Measurements from ENCODE around the gene LIF.

Gene LIF

DNA sequence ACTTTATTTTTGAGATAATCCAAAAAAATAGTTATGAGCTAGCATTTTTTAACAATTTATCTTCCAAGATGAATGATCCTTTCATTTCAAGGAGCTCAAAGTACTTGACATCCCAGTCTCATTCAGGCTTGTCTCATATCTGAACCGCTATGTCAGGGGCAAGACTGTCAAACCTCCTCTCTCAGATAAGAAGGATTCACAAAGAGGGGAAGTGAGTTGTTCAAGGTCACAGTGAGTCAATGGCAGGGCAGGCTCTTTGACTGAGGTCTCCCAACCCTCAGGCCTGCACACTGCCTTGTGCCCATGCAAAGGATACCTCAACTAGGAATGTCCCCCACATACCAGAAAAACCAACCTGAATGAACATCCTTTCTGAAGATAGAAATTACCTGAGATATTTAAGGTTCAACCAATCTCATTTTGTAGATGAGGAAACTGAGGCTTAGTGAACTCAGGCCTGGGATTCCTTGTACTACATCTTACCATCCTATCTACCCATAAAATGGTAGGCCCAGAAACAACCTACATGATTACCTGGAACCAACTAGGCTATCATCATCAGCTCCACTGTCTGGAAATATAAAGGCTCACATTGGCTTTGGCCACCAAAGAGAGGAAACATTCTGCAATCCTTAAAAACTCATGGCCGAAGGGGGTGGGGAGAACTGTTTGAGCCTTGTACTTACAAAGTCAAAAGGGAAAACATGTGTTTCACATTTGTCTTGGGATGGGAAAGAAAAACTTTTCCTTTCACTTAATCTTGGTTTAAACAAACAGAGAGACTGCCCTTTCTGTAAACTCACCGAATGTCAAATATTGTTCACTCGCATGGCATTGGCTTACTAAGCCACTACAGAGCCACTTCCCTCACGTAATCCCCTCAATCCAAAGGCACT, 51.1 kb downstream of the LIF start:
- DNase-seq (ENCODE audit: low read depth in 1 of 2, low spot score in 1 of 2), result no peak

DNA sequence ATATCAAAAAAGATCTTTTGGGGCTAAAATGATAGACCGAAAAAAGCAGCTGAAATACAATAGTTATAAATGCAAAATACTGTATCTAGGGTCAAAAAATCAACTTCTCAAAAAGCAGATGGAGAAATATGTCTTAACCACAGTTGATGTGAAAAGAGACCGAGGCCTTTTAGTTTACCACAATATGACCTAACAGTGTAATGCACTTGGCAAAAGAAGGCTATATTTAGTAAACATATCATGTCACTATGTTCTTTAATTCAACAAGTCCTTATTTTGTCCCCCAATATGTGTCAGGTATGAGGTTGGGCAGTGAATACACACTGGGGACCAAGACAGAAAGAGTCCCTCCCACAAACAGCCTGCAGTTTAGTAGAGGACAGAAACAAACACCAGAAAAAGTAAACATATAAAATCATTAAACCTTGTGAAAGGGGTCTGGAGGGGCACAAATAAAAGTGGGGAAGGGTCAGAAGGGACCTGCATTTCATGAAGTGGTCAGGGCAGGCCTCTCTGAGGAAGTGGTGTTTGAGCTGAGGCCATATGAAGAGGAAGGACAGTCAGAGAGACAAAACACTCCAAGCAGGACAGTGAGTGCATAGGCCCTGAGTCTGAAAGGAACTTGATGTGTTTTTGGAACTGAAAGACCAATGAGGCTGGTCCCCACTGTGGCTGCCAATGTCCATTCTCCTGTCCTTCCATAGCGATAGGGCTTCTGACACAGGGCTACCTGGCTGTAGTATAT, 53.4 kb downstream of the LIF start:
- DNase-seq (ENCODE audit: low read depth in 1 of 2, low spot score in 1 of 2), result no peak

DNA sequence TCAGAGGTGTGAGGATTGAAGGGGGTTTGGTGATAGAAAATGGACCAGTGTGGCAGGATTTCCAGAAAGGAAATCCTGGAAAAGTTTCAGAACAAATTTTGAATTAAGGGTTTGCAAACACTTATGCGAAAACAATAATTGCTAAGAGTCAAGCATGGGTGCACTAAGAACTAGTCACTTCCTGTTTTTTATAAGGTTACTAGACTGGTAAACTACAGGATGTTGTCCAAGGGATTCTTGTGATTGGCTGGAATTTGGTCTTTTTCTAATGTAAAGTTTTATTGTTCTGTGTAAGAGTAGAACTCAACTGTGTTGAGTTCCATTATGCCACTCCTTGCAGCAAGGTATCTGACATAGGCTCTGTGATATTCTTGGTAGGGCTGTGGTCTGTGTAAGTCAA, 54.1 kb downstream of the LIF start:
- no peak for DNase-seq (ENCODE audit: low read depth in 1 of 2, low spot score in 1 of 2)

DNA sequence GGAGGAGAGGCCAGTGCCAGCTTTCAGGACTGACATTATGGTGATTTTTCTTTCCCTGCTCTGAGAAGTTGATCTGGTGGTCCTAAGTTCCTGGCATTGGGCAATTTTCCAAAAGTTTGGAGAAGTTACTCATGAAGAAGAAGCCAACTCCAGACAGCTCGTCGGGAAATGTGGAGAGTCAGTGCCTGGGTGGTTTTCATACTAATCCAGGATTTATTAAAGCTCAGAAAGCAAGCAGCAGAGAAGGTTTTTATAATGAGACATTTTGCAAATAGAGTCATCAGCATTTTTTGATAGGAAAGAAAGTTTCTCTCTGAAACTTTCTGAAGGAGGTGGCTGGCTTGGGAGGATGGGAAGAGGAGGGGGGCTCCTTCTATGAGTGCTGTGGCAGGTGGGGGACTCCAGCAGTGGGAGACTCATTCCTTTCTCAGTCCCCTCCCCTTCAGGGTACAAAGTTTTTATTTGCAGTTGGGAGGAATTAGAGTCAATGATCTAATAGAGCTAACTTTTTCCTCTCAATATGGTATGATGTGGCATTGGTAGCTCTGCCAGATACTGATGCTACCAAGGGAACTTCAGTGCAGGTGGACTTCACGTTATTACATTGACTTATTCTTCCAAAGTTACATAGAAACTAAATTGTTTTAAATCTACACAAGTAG, 55.4 kb downstream of the LIF start:
- no peak for DNase-seq (ENCODE audit: low read depth in 1 of 2, low spot score in 1 of 2)

DNA sequence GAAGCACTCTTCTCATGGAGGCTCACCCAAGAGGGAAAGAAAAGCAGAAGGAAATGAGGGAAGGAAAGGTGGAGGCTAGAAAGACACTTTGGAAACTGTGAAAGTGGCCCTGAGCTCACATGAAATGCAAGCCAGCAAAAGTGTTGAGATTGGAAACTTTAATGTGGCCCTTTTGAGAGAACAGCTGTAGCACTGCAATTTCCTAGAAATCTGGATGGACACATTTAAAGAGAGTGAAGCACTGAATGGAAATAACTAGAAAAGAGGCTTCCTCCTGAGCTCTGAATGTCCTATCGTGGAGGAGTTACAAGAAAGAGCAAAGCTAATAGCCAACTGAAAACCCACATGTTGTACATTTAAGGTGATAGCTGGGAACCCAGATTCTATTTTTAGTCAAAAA, 56.0 kb downstream of the LIF start:
- DNase-seq (ENCODE audit: low read depth in 1 of 2, low spot score in 1 of 2), result no peak
